Stimulated activated CD4-positive, alpha-beta T cell treated with anti-CD3 and anti-CD28 coated beads, Interleukin-4, amount 100 ng/mL, for 4 hours (primary cell): ENCODE data around the gene KIF1A.
"Not testable (repeated sequence)": the region's sequence is repeated elsewhere in the genome, so short reads cannot be mapped to it uniquely, and the experiment has no call there.

Source experiments
- DNase-seq, 2 experiments: peaks; one replicate each; pipeline ENCODE4 v3.0.0-alpha.2; 2020

KIF1A gene

GRCh38 chr2:240846309-240846708 lies 26.3 kb upstream of the KIF1A start:
- not testable (repeated sequence) for DNase-seq

- no peak for DNase-seq
Measured at GRCh38 chr2:240840435-240841060, 20.5 kb upstream of the KIF1A start.

GRCh38 chr2:240839152-240840143 lies 19.4 kb upstream of the KIF1A start:
- DNase-seq: no peak

GRCh38 chr2:240837621-240838020 lies 17.6 kb upstream of the KIF1A start:
- DNase-seq: no peak

- DNase-seq: no peak
Measured at GRCh38 chr2:240836781-240837467, 16.9 kb upstream of the KIF1A start.

GRCh38 chr2:240835528-240835927 lies 15.5 kb upstream of the KIF1A start:
- DNase-seq: no peak

- no peak for DNase-seq
Measured at GRCh38 chr2:240834377-240834975, 14.5 kb upstream of the KIF1A start.

- DNase-seq: no peak
Measured at GRCh38 chr2:240833724-240834285, 13.8 kb upstream of the KIF1A start.

- no peak for DNase-seq
Measured at GRCh38 chr2:240832921-240833494, 13.0 kb upstream of the KIF1A start.

GRCh38 chr2:240832205-240832727 lies 12.2 kb upstream of the KIF1A start:
- peak; percentile 91 to 98 for DNase-seq

GRCh38 chr2:240831594-240832204 lies 11.7 kb upstream of the KIF1A start:
- no peak for DNase-seq

- DNase-seq: no peak
Measured at GRCh38 chr2:240825476-240825875, 5.5 kb upstream of the KIF1A start.

GRCh38 chr2:240823449-240824336 lies 3.7 kb upstream of the KIF1A start:
- DNase-seq: no peak

GRCh38 chr2:240822280-240822847 lies 2.3 kb upstream of the KIF1A start:
- no peak for DNase-seq

GRCh38 chr2:240821429-240821778 lies 1.4 kb upstream of the KIF1A start:
- no peak for DNase-seq

GRCh38 chr2:240820607-240821428 lies 799 bp upstream of the KIF1A start:
- DNase-seq: peak; percentile 27 to 28

GRCh38 chr2:240819126-240819857 lies 727 bp downstream of the KIF1A start:
- DNase-seq: no peak

GRCh38 chr2:240818293-240819125 lies 1.5 kb downstream of the KIF1A start:
- no peak for DNase-seq
